ENCODE results near the gene RASSF8.

DNA sequence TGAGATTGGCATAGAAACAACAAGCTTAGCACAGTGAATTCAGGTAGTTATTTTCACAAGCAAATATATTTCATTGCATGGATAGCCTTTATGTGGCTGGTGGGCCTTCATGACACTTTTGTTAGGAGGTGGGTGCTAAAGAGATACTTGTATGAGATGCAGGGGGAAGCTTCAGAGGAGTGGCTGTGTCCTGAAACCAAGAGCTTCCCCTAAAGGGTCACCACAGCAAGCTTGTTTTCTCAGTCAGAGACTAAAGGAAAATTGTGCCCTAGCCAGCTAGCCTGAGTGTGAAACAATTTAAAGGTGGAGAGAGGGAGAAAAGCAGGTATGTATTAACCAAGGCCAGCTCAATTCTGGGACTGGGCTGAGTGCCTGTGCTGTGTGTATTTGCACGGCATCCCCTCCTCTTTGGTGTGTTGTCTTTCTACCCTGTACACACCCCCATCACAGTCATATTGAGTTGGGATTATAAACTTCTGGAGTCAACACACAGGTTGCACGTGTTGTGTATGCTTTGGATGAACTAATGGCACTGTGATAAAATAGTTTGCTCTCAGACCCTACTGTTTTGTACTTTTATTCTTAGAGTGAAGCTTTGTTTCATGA lies 79.2 kb downstream of the RASSF8 start:
- TF ChIP-seq, protein P1, sequence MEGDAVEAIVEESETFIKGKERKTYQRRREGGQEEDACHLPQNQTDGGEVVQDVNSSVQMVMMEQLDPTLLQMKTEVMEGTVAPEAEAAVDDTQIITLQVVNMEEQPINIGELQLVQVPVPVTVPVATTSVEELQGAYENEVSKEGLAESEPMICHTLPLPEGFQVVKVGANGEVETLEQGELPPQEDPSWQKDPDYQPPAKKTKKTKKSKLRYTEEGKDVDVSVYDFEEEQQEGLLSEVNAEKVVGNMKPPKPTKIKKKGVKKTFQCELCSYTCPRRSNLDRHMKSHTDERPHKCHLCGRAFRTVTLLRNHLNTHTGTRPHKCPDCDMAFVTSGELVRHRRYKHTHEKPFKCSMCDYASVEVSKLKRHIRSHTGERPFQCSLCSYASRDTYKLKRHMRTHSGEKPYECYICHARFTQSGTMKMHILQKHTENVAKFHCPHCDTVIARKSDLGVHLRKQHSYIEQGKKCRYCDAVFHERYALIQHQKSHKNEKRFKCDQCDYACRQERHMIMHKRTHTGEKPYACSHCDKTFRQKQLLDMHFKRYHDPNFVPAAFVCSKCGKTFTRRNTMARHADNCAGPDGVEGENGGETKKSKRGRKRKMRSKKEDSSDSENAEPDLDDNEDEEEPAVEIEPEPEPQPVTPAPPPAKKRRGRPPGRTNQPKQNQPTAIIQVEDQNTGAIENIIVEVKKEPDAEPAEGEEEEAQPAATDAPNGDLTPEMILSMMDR (conservative IDR thresholded peaks at IDR 0.05) = no peak
- TF ChIP-seq EZH2 (IDR thresholded peaks at IDR 0.05; ENCODE audit: low read depth) = no peak

Data from PC-9 (cell line).